ENCODE measurements around the gene CXCL1. TPM values are rescaled to one million over a fixed set of nuclear protein-coding genes. Genes with fewer than 3 reads are reported as not detected.

CXCL1 gene
- total RNA-seq = 9.4 and 28.2 TPM in 2 replicates

DNA sequence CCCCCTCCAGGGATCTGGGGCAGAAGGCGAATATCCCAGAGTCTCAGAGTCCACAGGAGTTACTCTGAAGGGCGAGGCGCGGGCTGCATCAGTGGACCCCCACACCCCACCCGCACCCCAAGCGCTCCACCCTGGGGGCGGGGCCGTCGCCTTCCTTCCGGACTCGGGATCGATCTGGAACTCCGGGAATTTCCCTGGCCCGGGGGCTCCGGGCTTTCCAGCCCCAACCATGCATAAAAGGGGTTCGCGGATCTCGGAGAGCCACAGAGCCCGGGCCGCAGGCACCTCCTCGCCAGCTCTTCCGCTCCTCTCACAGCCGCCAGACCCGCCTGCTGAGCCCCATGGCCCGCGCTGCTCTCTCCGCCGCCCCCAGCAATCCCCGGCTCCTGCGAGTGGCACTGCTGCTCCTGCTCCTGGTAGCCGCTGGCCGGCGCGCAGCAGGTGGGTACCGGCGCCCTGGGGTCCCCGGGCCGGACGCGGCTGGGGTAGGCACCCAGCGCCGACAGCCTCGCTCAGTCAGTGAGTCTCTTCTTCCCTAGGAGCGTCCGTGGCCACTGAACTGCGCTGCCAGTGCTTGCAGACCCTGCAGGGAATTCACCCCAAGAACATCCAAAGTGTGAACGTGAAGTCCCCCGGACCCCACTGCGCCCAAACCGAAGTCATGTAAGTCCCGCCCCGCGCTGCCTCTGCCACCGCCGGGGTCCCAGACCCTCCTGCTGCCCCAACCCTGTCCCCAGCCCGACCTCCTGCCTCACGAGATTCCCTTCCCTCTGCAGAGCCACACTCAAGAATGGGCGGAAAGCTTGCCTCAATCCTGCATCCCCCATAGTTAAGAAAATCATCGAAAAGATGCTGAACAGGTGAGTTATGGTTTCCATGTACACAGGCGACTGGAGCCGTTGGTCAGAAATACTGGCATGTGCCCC is at the start of gene CXCL1:
CXCL1 (plus strand) TSS at position 264 of the 926 bp plus-strand sequence; CDS start at position 342, 78 bp downstream.

DNA sequence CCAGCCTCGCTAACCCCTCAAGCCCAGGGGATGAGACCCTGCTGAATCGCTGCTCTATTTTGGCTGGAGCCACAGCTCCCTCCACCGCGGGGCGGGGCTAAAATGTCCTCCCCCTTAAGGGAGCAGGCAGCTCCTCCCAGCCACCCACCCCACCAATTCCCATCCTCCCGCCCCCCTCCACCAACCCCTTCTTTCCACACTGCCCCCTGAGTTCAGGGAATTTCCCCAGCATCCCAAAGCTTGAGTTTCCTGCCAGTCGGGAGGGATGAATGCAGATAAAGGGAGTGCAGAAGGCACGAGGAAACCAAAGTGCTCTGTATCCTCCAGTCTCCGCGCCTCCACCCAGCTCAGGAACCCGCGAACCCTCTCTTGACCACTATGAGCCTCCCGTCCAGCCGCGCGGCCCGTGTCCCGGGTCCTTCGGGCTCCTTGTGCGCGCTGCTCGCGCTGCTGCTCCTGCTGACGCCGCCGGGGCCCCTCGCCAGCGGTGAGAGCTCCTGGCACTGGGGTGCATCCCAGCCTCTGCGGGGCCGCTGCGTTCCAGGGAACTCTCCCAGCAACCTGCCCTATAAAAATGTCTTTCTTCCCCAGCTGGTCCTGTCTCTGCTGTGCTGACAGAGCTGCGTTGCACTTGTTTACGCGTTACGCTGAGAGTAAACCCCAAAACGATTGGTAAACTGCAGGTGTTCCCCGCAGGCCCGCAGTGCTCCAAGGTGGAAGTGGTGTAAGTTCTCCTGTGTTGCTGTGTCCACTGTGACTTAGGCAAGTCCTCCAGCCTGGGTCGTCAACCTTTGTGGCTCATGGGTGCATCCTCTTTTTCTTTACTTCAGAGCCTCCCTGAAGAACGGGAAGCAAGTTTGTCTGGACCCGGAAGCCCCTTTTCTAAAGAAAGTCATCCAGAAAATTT is 32.6 kb upstream of the CXCL1 start, which contains the start of gene CXCL6:
CXCL6 (plus strand) TSS at position 306 of the 907 bp plus-strand sequence; CDS start at position 379, 73 bp downstream.

DNA sequence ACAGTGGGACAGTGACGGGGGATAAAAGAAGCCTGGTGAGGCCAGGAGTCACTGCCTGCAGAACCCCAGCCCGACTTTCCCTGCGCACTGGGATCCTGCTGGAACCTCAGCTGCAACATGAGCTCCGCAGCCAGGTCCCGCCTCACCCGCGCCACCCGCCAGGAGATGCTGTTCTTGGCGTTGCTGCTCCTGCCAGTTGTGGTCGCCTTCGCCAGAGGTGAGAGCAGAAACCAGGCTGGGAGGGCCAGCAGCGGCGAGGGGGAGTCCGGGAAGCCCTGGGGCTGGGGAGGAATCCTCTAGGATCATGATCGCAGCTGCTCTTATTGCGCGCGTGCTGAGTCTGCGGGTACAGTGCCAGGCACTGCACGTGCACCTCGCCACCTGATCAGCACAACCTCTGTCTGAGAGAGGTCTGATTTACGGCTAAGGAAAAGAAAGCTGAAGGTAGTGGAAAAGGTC is 15.9 kb upstream of the CXCL1 start, which contains the start of gene PF4V1:
PF4V1 (plus strand) TSS at position 51 of the 459 bp plus-strand sequence; CDS start at position 118, 67 bp downstream.

Other genes with a start within 250 kb of the CXCL1 start
- not detected in 2 replicates for gene RASSF6, start 249.0 kb upstream of the CXCL1 start, total RNA-seq
- 2.7 and 4.0 TPM in 2 replicates for gene CXCL8, start 128.8 kb upstream of the CXCL1 start, total RNA-seq
- gene CXCL6, start 32.7 kb upstream of the CXCL1 start, total RNA-seq = 11.2 and 37.6 TPM in 2 replicates
- gene PF4V1, start 16.1 kb upstream of the CXCL1 start, total RNA-seq = 0.54 TPM in 1 of 2 replicates, not detected in the other
- not detected in 2 replicates for gene PF4, start 112.6 kb downstream of the CXCL1 start, total RNA-seq
- gene PPBP, start 118.8 kb downstream of the CXCL1 start, total RNA-seq = not detected in 2 replicates
- gene CXCL5, start 129.3 kb downstream of the CXCL1 start, total RNA-seq = 0.26 and 0.32 TPM in 2 replicates
- gene CXCL3, start 169.3 kb downstream of the CXCL1 start, total RNA-seq = 0.39 and 0.43 TPM in 2 replicates
- 0.39 and 2.4 TPM in 2 replicates for gene CXCL2, start 229.8 kb downstream of the CXCL1 start, total RNA-seq